Measurements from ENCODE around the gene RARG.
A peak's percentile ranks its signal among the peaks of the same experiment; 100 is the strongest.

RARG gene

DNA sequence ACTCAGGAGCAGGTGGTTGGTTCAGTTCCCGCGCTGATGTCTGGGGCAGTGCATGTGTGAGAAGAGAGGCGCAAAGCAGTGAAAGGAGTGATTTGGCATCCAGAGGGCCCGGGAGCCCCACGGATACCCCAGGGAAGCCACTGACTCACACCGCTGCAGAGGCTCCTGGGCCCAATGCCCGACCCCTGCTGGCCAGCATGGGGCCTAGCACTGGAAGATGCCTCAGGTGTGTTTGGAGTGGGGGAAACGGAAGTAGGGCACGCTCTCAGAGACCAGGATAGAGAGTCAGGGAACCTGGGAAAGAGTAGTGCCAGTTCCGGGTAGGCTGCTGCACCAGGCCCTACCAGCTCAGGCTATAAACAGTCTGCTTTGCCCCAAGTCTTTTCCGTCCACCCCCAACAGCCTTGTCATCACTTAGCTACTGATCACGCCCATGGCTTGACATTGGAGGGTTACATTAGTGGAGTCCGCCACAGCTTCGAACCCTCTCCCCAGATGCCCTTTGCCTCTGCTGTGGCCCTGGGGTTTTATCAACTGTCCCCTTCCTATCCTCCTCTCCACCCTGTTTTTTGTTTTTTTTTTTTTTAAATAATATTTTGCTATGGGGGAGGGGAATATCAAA is 41.8 kb downstream of the RARG start:
- H3K36me3 ChIP-seq (ENCODE audit: control insufficient read depth in 2 of 2, insufficient read depth in 1 of 2, low read length in 2 of 2) = peaks cover 8 to 60% of the 10 kb centered on the region in 2 experiments; a peak in 2 of 3 replicates
- H3K27ac ChIP-seq (ENCODE audit: extremely low read depth, low read depth, low read length) = no peak overlapping the region
- CTCF ChIA-PET = interaction anchor here (0.6 to 7.5 kb wide), 13 partner anchors 9 to 124 kb away, joined by 3 to 94 read pairs (median 4); partner anchors contain the start of genes CSAD and ZNF740
- H3K9me3 ChIP-seq (ENCODE audit: control insufficient read depth, insufficient read depth, low read depth, low read length) = no peaks in the 10 kb centered on the region
- no peaks in the 10 kb centered on the region for H3K4me1 ChIP-seq (ENCODE audit: control insufficient read depth, insufficient read depth, low read length)
- H3K4me3 ChIP-seq (ENCODE audit: low read depth, low read length) = no peak overlapping the region
- TF ChIP-seq ZNF571 (tag by site-specific recombination; IDR thresholded peaks at IDR 0.05) (no peak), ZBTB20 (tag by site-specific recombination; IDR thresholded peaks at IDR 0.05) (0 out of 2 replicates have a peak, but pooled peaks have one; percentile 22), ZBTB48 (tag by site-specific recombination; IDR thresholded peaks at IDR 0.05) (peak; percentile 31; the same call in 1 of the 2 replicates), ZIC2 (tag by site-specific recombination; IDR thresholded peaks at IDR 0.05) (peak; percentile 69), IKZF3 (tag by site-specific recombination; IDR thresholded peaks at IDR 0.05) (peak; percentile 31; the same call in 1 of the 2 replicates), ZNF830 (tag by site-specific recombination; IDR thresholded peaks at IDR 0.05; ENCODE audit: low read depth) (no peak), OSR2 (tag by site-specific recombination; IDR thresholded peaks at IDR 0.05) (0 out of 2 replicates have a peak, but pooled peaks have one; percentile 12), HOXD13 (CRISPR knock-in tag; IDR thresholded peaks at IDR 0.05; ENCODE audit: borderline replicate concordance) (no peak), ZEB2 (tag by site-specific recombination; IDR thresholded peaks at IDR 0.05) (0 out of 2 replicates have a peak, but pooled peaks have one; percentile 39), ZNF610 (tag by site-specific recombination; IDR thresholded peaks at IDR 0.05; ENCODE audit: borderline replicate concordance) (no peak), ZNF138 (tag by site-specific recombination; IDR thresholded peaks at IDR 0.05; ENCODE audit: borderline replicate concordance) (no peak), ZSCAN30 (tag by site-specific recombination; IDR thresholded peaks at IDR 0.05) (peak; percentile 27; the same call in 1 of the 2 replicates), ZNF660 (tag by site-specific recombination; IDR thresholded peaks at IDR 0.05) (peak; percentile 77), ZNF837 (tag by site-specific recombination; IDR thresholded peaks at IDR 0.05) (no peak), SCRT1 (tag by site-specific recombination; IDR thresholded peaks at IDR 0.05; ENCODE audit: borderline replicate concordance) (peak; percentile 82; the same call in 1 of the 2 replicates), ZNF555 (tag by site-specific recombination; conservative IDR thresholded peaks at IDR 0.05) (no peak), ZNF366 (tag by site-specific recombination; conservative IDR thresholded peaks at IDR 0.05) (0 out of 2 replicates have a peak, but pooled peaks have one; percentile 25), ZNF654 (tag by site-specific recombination; IDR thresholded peaks at IDR 0.05; ENCODE audit: low read depth) (peak; percentile 37; the same call in 1 of the 2 replicates), ZNF596 (tag by site-specific recombination; IDR thresholded peaks at IDR 0.05) (no peak), GLIS1 (tag by site-specific recombination; IDR thresholded peaks at IDR 0.05) (peak; percentile 44; the same call in 1 of the 2 replicates), ZNF76 (tag by site-specific recombination; IDR thresholded peaks at IDR 0.05; ENCODE audit: borderline replicate concordance, low read depth) (peak; percentile 57; the same call in 1 of the 2 replicates), ZNF266 (tag by site-specific recombination; IDR thresholded peaks at IDR 0.05; ENCODE audit: low read depth) (no peak), SCRT2 (tag by site-specific recombination; IDR thresholded peaks at IDR 0.05) (peak; percentile 86)
- TF ChIP-seq, protein P1, sequence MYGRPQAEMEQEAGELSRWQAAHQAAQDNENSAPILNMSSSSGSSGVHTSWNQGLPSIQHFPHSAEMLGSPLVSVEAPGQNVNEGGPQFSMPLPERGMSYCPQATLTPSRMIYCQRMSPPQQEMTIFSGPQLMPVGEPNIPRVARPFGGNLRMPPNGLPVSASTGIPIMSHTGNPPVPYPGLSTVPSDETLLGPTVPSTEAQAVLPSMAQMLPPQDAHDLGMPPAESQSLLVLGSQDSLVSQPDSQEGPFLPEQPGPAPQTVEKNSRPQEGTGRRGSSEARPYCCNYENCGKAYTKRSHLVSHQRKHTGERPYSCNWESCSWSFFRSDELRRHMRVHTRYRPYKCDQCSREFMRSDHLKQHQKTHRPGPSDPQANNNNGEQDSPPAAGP (tag by site-specific recombination; IDR thresholded peaks at IDR 0.05) = no peak
- TF ChIP-seq, protein P2, sequence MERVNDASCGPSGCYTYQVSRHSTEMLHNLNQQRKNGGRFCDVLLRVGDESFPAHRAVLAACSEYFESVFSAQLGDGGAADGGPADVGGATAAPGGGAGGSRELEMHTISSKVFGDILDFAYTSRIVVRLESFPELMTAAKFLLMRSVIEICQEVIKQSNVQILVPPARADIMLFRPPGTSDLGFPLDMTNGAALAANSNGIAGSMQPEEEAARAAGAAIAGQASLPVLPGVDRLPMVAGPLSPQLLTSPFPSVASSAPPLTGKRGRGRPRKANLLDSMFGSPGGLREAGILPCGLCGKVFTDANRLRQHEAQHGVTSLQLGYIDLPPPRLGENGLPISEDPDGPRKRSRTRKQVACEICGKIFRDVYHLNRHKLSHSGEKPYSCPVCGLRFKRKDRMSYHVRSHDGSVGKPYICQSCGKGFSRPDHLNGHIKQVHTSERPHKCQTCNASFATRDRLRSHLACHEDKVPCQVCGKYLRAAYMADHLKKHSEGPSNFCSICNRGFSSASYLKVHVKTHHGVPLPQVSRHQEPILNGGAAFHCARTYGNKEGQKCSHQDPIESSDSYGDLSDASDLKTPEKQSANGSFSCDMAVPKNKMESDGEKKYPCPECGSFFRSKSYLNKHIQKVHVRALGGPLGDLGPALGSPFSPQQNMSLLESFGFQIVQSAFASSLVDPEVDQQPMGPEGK (tag by site-specific recombination; IDR thresholded peaks at IDR 0.05) = 0 out of 2 replicates have a peak, but pooled peaks have one; percentile 40
- TF ChIP-seq, protein P3, sequence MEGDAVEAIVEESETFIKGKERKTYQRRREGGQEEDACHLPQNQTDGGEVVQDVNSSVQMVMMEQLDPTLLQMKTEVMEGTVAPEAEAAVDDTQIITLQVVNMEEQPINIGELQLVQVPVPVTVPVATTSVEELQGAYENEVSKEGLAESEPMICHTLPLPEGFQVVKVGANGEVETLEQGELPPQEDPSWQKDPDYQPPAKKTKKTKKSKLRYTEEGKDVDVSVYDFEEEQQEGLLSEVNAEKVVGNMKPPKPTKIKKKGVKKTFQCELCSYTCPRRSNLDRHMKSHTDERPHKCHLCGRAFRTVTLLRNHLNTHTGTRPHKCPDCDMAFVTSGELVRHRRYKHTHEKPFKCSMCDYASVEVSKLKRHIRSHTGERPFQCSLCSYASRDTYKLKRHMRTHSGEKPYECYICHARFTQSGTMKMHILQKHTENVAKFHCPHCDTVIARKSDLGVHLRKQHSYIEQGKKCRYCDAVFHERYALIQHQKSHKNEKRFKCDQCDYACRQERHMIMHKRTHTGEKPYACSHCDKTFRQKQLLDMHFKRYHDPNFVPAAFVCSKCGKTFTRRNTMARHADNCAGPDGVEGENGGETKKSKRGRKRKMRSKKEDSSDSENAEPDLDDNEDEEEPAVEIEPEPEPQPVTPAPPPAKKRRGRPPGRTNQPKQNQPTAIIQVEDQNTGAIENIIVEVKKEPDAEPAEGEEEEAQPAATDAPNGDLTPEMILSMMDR (tag by site-specific recombination; IDR thresholded peaks at IDR 0.05) = peak; percentile 58
- TF ChIP-seq, protein P4, sequence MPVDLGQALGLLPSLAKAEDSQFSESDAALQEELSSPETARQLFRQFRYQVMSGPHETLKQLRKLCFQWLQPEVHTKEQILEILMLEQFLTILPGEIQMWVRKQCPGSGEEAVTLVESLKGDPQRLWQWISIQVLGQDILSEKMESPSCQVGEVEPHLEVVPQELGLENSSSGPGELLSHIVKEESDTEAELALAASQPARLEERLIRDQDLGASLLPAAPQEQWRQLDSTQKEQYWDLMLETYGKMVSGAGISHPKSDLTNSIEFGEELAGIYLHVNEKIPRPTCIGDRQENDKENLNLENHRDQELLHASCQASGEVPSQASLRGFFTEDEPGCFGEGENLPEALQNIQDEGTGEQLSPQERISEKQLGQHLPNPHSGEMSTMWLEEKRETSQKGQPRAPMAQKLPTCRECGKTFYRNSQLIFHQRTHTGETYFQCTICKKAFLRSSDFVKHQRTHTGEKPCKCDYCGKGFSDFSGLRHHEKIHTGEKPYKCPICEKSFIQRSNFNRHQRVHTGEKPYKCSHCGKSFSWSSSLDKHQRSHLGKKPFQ (tag by site-specific recombination; IDR thresholded peaks at IDR 0.05) = peak; percentile 66
- TF ChIP-seq, protein P5, sequence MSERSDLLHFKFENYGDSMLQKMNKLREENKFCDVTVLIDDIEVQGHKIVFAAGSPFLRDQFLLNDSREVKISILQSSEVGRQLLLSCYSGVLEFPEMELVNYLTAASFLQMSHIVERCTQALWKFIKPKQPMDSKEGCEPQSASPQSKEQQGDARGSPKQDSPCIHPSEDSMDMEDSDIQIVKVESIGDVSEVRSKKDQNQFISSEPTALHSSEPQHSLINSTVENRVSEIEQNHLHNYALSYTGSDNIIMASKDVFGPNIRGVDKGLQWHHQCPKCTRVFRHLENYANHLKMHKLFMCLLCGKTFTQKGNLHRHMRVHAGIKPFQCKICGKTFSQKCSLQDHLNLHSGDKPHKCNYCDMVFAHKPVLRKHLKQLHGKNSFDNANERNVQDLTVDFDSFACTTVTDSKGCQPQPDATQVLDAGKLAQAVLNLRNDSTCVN (tag by site-specific recombination; optimal IDR thresholded peaks at IDR 0.05) = peak; percentile 10
- TF ChIP-seq, protein P6, sequence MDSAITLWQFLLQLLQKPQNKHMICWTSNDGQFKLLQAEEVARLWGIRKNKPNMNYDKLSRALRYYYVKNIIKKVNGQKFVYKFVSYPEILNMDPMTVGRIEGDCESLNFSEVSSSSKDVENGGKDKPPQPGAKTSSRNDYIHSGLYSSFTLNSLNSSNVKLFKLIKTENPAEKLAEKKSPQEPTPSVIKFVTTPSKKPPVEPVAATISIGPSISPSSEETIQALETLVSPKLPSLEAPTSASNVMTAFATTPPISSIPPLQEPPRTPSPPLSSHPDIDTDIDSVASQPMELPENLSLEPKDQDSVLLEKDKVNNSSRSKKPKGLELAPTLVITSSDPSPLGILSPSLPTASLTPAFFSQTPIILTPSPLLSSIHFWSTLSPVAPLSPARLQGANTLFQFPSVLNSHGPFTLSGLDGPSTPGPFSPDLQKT (IDR thresholded peaks at IDR 0.05; ENCODE audit: borderline replicate concordance, low read depth, low read length) = no peak
- POLR2A ChIA-PET = interaction anchor here (1.0 to 2.3 kb wide), 2 partner anchors 9 to 31 kb away, joined by 4 to 9 read pairs; partner anchors contain the start of genes CSAD and ZNF740

All from HEK293 (cell line).